K562 (cell line): Measurements from ENCODE around the gene CTAG1B. TPM values are rescaled to one million over a fixed set of nuclear protein-coding genes. Genes with fewer than 3 reads are reported as not detected.
"Not testable (repeated sequence)": the region's sequence is repeated elsewhere in the genome, so short reads cannot be mapped to it uniquely, and the experiment has no call there.

ENCODE experiments used
- ATAC-seq: fragments of 200-7000 bp; cut with Tn5 transposase; 3 replicates; pipeline ENCODE4 v1.9.1; 2020; ENCODE audit warnings: moderate library complexity
- BruUV-seq: library from RNA; stranded (reverse); fragments of 400-500 nt; replicated peaks from 2 replicates; lab custom pipeline; 2021; lab: Mats Ljungman, UMichigan
- CTCF ChIA-PET: fragments of 300-600 bp; formaldehyde crosslinking; extraction: SDS; loops from one replicate; lab custom pipeline; 2021; ENCODE audit warnings: low intra/inter-chr PET ratio; lab: Yijun Ruan, JAX
- POLR2A ChIA-PET: fragments of 300-600, 350-650 bp; sonication (Branson Sonifier 250); formaldehyde crosslinking; extraction: SDS; loops from one replicate; lab custom pipeline; 2021; ENCODE audit warnings: antibody characterized with exemption, inconsistent platforms; lab: Yijun Ruan, JAX
- DNase-seq, 4 experiments: peaks; one replicate each; pipeline versions ENCODE4 v3.0.0 to v3.0.0-alpha.2; 2011 to 2018; ENCODE audit warnings: low spot score in 3 of 4, mixed read lengths in 3 of 4; ENCODE audit errors: extremely low read depth in 1 of 4
- FAIRE-seq: peaks from 2 replicates; lab custom pipeline; 2011; peaks lifted over from hg19 to GRCh38; lab: Jason Lieb, UNC
- H2AFZ ChIP-seq: 2 replicates; pipeline ENCODE4 v1.6.0; 2011; ENCODE audit warnings: low read depth, low read length, control low read depth, inconsistent platforms
- H3K27ac ChIP-seq: fragments of 200-600 bp; 3 replicates; pipeline ENCODE4 v1.8.0; 2011; ENCODE audit warnings: low read depth, mild to moderate bottlenecking, control low read depth, inconsistent platforms, low read length, moderate library complexity, mixed read lengths; ENCODE audit errors: extremely low read depth
- H3K27me3 ChIP-seq, 2 experiments: fragments of 300-600 bp in 1 of 2; 2 replicates in 1 of 2; 3 replicates in 1 of 2; pipeline versions ENCODE4 v1.6.0 to v1.8.0; 2011; ENCODE audit warnings: inconsistent platforms in 2 of 2, low read length in 2 of 2, mild to moderate bottlenecking in 1 of 2, mixed read lengths in 1 of 2, moderate library complexity in 1 of 2; ENCODE audit not compliant: control insufficient read depth in 2 of 2, insufficient read depth in 2 of 2
- H3K36me3 ChIP-seq: fragments of 300-600 bp; 3 replicates; pipeline ENCODE4 v1.8.0; 2011; ENCODE audit warnings: mild to moderate bottlenecking, low read length, inconsistent platforms; ENCODE audit not compliant: control insufficient read depth, insufficient read depth
- H3K4me1 ChIP-seq, 2 experiments: fragments of 200-600 bp in 1 of 2; replicated peaks in 1 of 2; 2 replicates in 1 of 2; 3 replicates in 1 of 2; pipeline versions ENCODE4 v1.5.1 to v1.8.0; 2011; ENCODE audit warnings: inconsistent platforms in 2 of 2, low read length in 2 of 2, mild to moderate bottlenecking in 1 of 2, mixed read lengths in 1 of 2, moderate library complexity in 1 of 2; ENCODE audit not compliant: control insufficient read depth in 2 of 2, insufficient read depth in 2 of 2
- H3K4me2 ChIP-seq: 2 replicates; pipeline ENCODE4 v1.6.1; 2011; ENCODE audit warnings: low read length, control low read depth, inconsistent platforms, mixed read lengths; ENCODE audit not compliant: insufficient read depth
- H3K4me3 ChIP-seq: fragments of 200-600 bp; sonication (generic), shearing (Covaris generic); 2 replicates; pipeline ENCODE4 v1.5.1; 2016; ENCODE audit warnings: control low read depth, inconsistent platforms
- H3K79me2 ChIP-seq: fragments of 200-600 bp; 3 replicates; pipeline ENCODE4 v1.8.0; 2011; ENCODE audit warnings: low read length, inconsistent platforms; ENCODE audit not compliant: control insufficient read depth, insufficient read depth
- H3K9ac ChIP-seq, 2 experiments: 2 replicates each; pipeline versions ENCODE4 v1.6.0 to v1.6.1; 2011; ENCODE audit warnings: low read depth in 2 of 2, low read length in 2 of 2, control low read depth in 1 of 2, inconsistent platforms in 1 of 2, mild to moderate bottlenecking in 1 of 2, mixed read lengths in 1 of 2; ENCODE audit not compliant: insufficient read depth in 1 of 2
- H3K9me1 ChIP-seq: one replicate; pipeline ENCODE4 v1.6.0; 2011; ENCODE audit warnings: inconsistent platforms, mild to moderate bottlenecking, low read length, moderate library complexity; ENCODE audit not compliant: control insufficient read depth, insufficient read depth
- H3K9me3 ChIP-seq: replicated peaks from 2 replicates; pipeline ENCODE4 v1.5.1; 2011; ENCODE audit warnings: low read depth, low read length, inconsistent platforms; ENCODE audit not compliant: control insufficient read depth, insufficient read depth
- H4K20me1 ChIP-seq: replicated peaks from 2 replicates; pipeline ENCODE4 v1.6.1; 2011; ENCODE audit warnings: low read length, inconsistent platforms, mixed read lengths; ENCODE audit not compliant: control insufficient read depth, insufficient read depth
- WGBS: fragments of 100-300 bp; shearing (Covaris generic); methylation state at CpG from one replicate; pipeline ENCODE4 v1.1.6; 2016; ENCODE audit warnings: low coverage, mixed read lengths; ENCODE audit not compliant: insufficient coverage; ENCODE audit errors: missing lambda C conversion rate; 5-methylcytosine and 5-hydroxymethylcytosine counted together
- in situ Hi-C: fragments of 300-500 bp; cut with MboI; formaldehyde crosslinking; loops from 4 replicates; pipeline ENCODE4 v1.15.0; 2018; ENCODE audit warnings: inconsistent platforms, mixed read lengths
- intact Hi-C: fragments of 100-400 bp; cut with micrococcal nuclease; formaldehyde crosslinking; loops from 2 replicates; pipeline ENCODE4 v1.14.2; 2022
- polyA plus RNA-seq, 8 experiments: library from polyadenylated mRNA; depleted of rRNA in 4 of 8; stranded (reverse) in 5 of 8; unstranded in 3 of 8; fragments of >200 nt; fragmentation: Nextera tagmentation in 2 of 8; fragmentation: Illumina TruSeq in 1 of 8; extraction: Ambion mirVana in 2 of 8; extraction: Trizol in 1 of 8; gene quantifications; 2 replicates each; pipeline versions ENCODE4 v1.2.1 to v1.2.3, GENCODE V29; 2011 to 2014; ENCODE audit warnings: inconsistent platforms in 1 of 8, missing spikeins in 1 of 8
- total RNA-seq, 7 experiments: library from RNA; depleted of rRNA in 6 of 7; stranded (reverse); fragments of >200 nt in 6 of 7; fragmentation: Illumina TruSeq in 2 of 7; extraction: Trizol in 2 of 7; gene quantifications; 2 replicates each; pipeline versions ENCODE4 v1.2.1 to v1.2.3, GENCODE V29; 2011 to 2021; ENCODE audit warnings: low replicate concordance in 1 of 7

CTAG1B gene
- total and polyA plus RNA-seq, 9 of the 15 experiments (the other 6 are each of a cell fraction or from before 2014, with no cell fraction given), result not detected

GRCh38 chrX:154590415-154590814 lies 28.7 kb downstream of the CTAG1B start:
- H3K9ac ChIP-seq, intact Hi-C loops, H4K20me1 ChIP-seq, H3K4me3 ChIP-seq, H3K4me1 ChIP-seq, H3K36me3 ChIP-seq, H2AFZ ChIP-seq, POLR2A ChIA-PET, BruUV-seq, H3K27ac ChIP-seq, H3K4me2 ChIP-seq, H3K9me1 ChIP-seq, H3K9me3 ChIP-seq, H3K79me2 ChIP-seq, DNase-seq, CTCF ChIA-PET: not testable (repeated sequence)
- H3K27me3 ChIP-seq, result peaks cover 0 to 15% of the 10 kb centered on the region in 2 experiments; a peak in 2 of 5 replicates
- ATAC-seq (peak; percentile 74), FAIRE-seq (peak; percentile 91)
- in situ Hi-C loops, result loop anchor here (25.0 kb wide), 1 partner anchor 147 kb away; no protein-coding TSS in a partner anchor
- no CpG with 5 or more reads among the region's 13 CpGs for WGBS

- ATAC-seq, H3K27me3 ChIP-seq, H3K9me1 ChIP-seq, H3K79me2 ChIP-seq, H3K27ac ChIP-seq, H3K4me3 ChIP-seq, H3K36me3 ChIP-seq, CTCF ChIA-PET, H3K4me2 ChIP-seq, H3K9ac ChIP-seq, BruUV-seq, H3K4me1 ChIP-seq, intact Hi-C loops, H2AFZ ChIP-seq, POLR2A ChIA-PET, H4K20me1 ChIP-seq, DNase-seq, H3K9me3 ChIP-seq, FAIRE-seq: not testable (repeated sequence)
- in situ Hi-C loops, result loop anchor here (10.0 to 25.0 kb wide), 3 partner anchors 70 to 250 kb away; partner anchors contain the start of genes CTAG2 and SMIM9
- WGBS, result no CpG with 5 or more reads among the region's 39 CpGs
These were observed 34.4 kb downstream of the CTAG1B start, which contains the start of gene CTAG1A for GRCh38 chrX:154584585-154585183. Gene CTAG1A, plus strand, starts transcription at chrX:154585133. Its CDS starts 74 bp downstream, at chrX:154585207.

GRCh38 chrX:154582994-154583393 lies 36.1 kb downstream of the CTAG1B start:
- H3K9me1 ChIP-seq, FAIRE-seq, H3K27ac ChIP-seq, CTCF ChIA-PET, H3K4me1 ChIP-seq, POLR2A ChIA-PET, H3K36me3 ChIP-seq, intact Hi-C loops, H4K20me1 ChIP-seq, H3K27me3 ChIP-seq, H3K9me3 ChIP-seq, H3K79me2 ChIP-seq, DNase-seq, H3K4me2 ChIP-seq, BruUV-seq, H3K9ac ChIP-seq, H3K4me3 ChIP-seq, H2AFZ ChIP-seq: not testable (repeated sequence)
- no CpG with 5 or more reads among the region's 8 CpGs for WGBS
- in situ Hi-C loops, result loop anchor here (10.0 to 25.0 kb wide), 3 partner anchors 72 to 252 kb away; partner anchors contain the start of genes CTAG2 and SMIM9
- ATAC-seq, result peak; percentile 72

- intact Hi-C loops, DNase-seq, POLR2A ChIA-PET, H3K79me2 ChIP-seq, H3K9me1 ChIP-seq, H3K9ac ChIP-seq, H3K4me3 ChIP-seq, H3K27ac ChIP-seq, H2AFZ ChIP-seq, H3K4me2 ChIP-seq, H3K9me3 ChIP-seq, H3K4me1 ChIP-seq, H3K36me3 ChIP-seq, CTCF ChIA-PET, BruUV-seq, H3K27me3 ChIP-seq, H4K20me1 ChIP-seq: not testable (repeated sequence)
- in situ Hi-C loops, result loop anchor here (25.0 kb wide), 1 partner anchor 162 kb away; no protein-coding TSS in a partner anchor
- WGBS, result no CpG with 5 or more reads among the region's 5 CpGs
- ATAC-seq (peak; percentile 85), FAIRE-seq (peak; percentile 95)
These were observed 44.0 kb downstream of the CTAG1B start for GRCh38 chrX:154575076-154575475.
